ENCODE results near the gene RIMS4. TPM values are rescaled to one million over a fixed set of nuclear protein-coding genes. Genes with fewer than 3 reads are reported as not detected.

Gene RIMS4
- total and polyA plus RNA-seq, 10 of the 15 experiments (the other 5 are each of a cell fraction or from before 2014, with no cell fraction given): under 0.01 to 0.07 (median 0.05) TPM; not detected in 5

DNA sequence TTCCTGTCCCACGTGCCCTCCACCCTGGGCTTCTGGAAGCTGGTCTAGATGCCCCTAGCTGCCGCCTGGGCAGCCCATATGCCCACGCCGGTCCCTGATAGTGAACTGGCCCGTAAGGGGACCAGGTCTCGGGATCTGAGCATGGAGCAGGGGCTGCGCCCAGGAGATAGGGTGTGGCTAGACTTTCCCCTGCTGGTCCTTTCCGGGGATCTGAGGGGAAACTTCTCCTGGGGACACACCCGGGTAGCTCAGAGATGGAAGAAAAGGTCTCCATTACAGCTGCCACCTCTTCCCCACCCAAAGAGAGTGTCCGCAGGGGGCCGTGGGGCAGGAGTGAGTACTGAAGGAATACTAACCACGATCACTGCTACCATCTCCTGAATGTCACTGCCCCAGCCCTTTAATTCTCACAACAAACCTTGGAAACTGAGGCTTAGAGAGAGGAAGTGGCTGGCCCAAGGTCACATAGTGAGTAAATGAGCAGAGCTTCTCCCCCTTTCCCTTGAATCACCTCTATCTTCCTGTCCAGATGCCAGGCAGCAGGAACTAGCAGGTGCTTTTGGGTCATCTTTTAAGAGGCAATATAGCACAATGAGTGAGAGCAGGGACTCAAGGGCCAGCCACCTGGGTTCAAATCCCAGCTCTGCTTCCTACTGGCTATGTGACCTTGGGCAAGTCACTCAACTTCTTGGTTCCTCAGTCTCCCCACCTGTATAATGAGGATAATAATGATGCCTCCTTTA is 107.0 kb downstream of the RIMS4 start:
- H3K4me3 ChIP-seq: no peak overlapping the region
- POLR2A ChIA-PET: no interaction called here
- intact Hi-C loops (cut with micrococcal nuclease; ENCODE audit: unreplicated experiment) (no loop called here), in situ Hi-C loops (cut with MboI) (no loop called here)
- no peak overlapping the region for H3K4me2 ChIP-seq (ENCODE audit: control insufficient read depth, insufficient read depth)
- WGBS (ENCODE audit: insufficient coverage, insufficient replicate concordance, low lambda C conversion rate, missing lambda C conversion rate): 43% methylated on average over 12 of the region's 12 CpGs
- H3K36me3 ChIP-seq (ENCODE audit: control insufficient read depth in 2 of 2, insufficient read depth in 2 of 2, low read length in 1 of 2): no peaks in the 10 kb centered on the region
- no peak for FAIRE-seq
- no peaks in the 10 kb centered on the region for H3K9me3 ChIP-seq (replicated peaks; ENCODE audit: control insufficient read depth, insufficient read depth, low read length)
- no peak; the same call in 2 of the 3 replicates for ATAC-seq
- H3K79me2 ChIP-seq (ENCODE audit: control insufficient read depth, insufficient read depth, low read length): no peaks in the 10 kb centered on the region
- H4K20me1 ChIP-seq (ENCODE audit: control insufficient read depth, insufficient read depth): no peaks in the 10 kb centered on the region
- DNase-seq (ENCODE audit: low read depth, low spot score): no peak
- SMC1A ChIA-PET (ENCODE audit: uncharacterized antibody, unreplicated experiment): no interaction called here
- H3K9ac ChIP-seq (ENCODE audit: control insufficient read depth, insufficient read depth, low read length): no peak overlapping the region
- CTCF ChIA-PET: no interaction called here
- no peak for TF ChIP-seq SP1 (IDR thresholded peaks at IDR 0.05; ENCODE audit: low read depth, low read length)
- TF ChIP-seq, protein P1, sequence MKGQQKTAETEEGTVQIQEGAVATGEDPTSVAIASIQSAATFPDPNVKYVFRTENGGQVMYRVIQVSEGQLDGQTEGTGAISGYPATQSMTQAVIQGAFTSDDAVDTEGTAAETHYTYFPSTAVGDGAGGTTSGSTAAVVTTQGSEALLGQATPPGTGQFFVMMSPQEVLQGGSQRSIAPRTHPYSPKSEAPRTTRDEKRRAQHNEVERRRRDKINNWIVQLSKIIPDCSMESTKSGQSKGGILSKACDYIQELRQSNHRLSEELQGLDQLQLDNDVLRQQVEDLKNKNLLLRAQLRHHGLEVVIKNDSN (IDR thresholded peaks at IDR 0.05; ENCODE audit: borderline replicate concordance, extremely low read length, insufficient read depth, low read depth, low read length): peak; percentile 0
- peaks cover 4% of the 10 kb centered on the region for H3K4me1 ChIP-seq (ENCODE audit: control insufficient read depth, insufficient read depth, low read length)
- no peak overlapping the region for H2AFZ ChIP-seq (ENCODE audit: control insufficient read depth, low read depth, low read length)
- no TSS peak for BruUV-seq (replicated peaks)
- RAD21 ChIA-PET (ENCODE audit: unreplicated experiment): no interaction called here
- no peaks in the 10 kb centered on the region; a peak in 2 of 4 replicates for H3K27me3 ChIP-seq (replicated peaks in 1 of 2; ENCODE audit: control insufficient read depth in 2 of 2, insufficient read depth in 2 of 2, low read length in 1 of 2)
- no peak overlapping the region for H3K27ac ChIP-seq (ENCODE audit: control insufficient read depth, insufficient read depth)

- H3K27me3 ChIP-seq (replicated peaks in 1 of 2; ENCODE audit: control insufficient read depth in 2 of 2, insufficient read depth in 2 of 2, low read length in 1 of 2): no peaks in the 10 kb centered on the region; a peak in 2 of 4 replicates
- H3K4me1 ChIP-seq (ENCODE audit: control insufficient read depth, insufficient read depth, low read length): peaks cover 4% of the 10 kb centered on the region
- H3K36me3 ChIP-seq (ENCODE audit: control insufficient read depth in 2 of 2, insufficient read depth in 2 of 2, low read length in 1 of 2): no peaks in the 10 kb centered on the region
- H3K9me3 ChIP-seq (replicated peaks; ENCODE audit: control insufficient read depth, insufficient read depth, low read length): no peaks in the 10 kb centered on the region
- H3K4me3 ChIP-seq: no peak overlapping the region
- ChIA-PET CTCF (no interaction called here), RAD21 (ENCODE audit: unreplicated experiment) (no interaction called here), POLR2A (no interaction called here), SMC1A (ENCODE audit: uncharacterized antibody, unreplicated experiment) (no interaction called here)
- no TSS peak for BruUV-seq (replicated peaks)
- DNase-seq (ENCODE audit: low read depth, low spot score): no peak
- in situ Hi-C loops (cut with MboI) (no loop called here), intact Hi-C loops (cut with micrococcal nuclease; ENCODE audit: unreplicated experiment) (no loop called here)
- H3K9ac ChIP-seq (ENCODE audit: control insufficient read depth, insufficient read depth, low read length): no peak overlapping the region
- peak; percentile 88 for ATAC-seq
- 9% methylated on average over 9 of the region's 9 CpGs for WGBS (ENCODE audit: insufficient coverage, insufficient replicate concordance, low lambda C conversion rate, missing lambda C conversion rate)
- FAIRE-seq: no peak
- H4K20me1 ChIP-seq (ENCODE audit: control insufficient read depth, insufficient read depth): no peaks in the 10 kb centered on the region
- H2AFZ ChIP-seq (ENCODE audit: control insufficient read depth, low read depth, low read length): no peak overlapping the region
- no peak overlapping the region for H3K4me2 ChIP-seq (ENCODE audit: control insufficient read depth, insufficient read depth)
- H3K79me2 ChIP-seq (ENCODE audit: control insufficient read depth, insufficient read depth, low read length): no peaks in the 10 kb centered on the region
- no peak overlapping the region for H3K27ac ChIP-seq (ENCODE audit: control insufficient read depth, insufficient read depth)
- TF ChIP-seq YBX1 (IDR thresholded peaks at IDR 0.05) (no peak), POLR2A (IDR thresholded peaks at IDR 0.05; ENCODE audit: low read depth, low read length) (no peak), BHLHE40 (IDR thresholded peaks at IDR 0.05; ENCODE audit: borderline replicate concordance in 1 of 2, low read depth in 2 of 2, low read length in 1 of 2) (peak; percentile 29 to 39; a peak in 1 of 4 replicates), ASH2L (IDR thresholded peaks at IDR 0.05; ENCODE audit: borderline replicate concordance, low read depth) (no peak), NRF1 (conservative IDR thresholded peaks at IDR 0.05; ENCODE audit: low read depth, low read length) (no peak), ZNF207 (IDR thresholded peaks at IDR 0.05; ENCODE audit: borderline replicate concordance) (no peak), NR2C2 (IDR thresholded peaks at IDR 0.05; ENCODE audit: borderline replicate concordance, control insufficient read depth, insufficient read length, low read depth) (no peak), CHD2 (IDR thresholded peaks at IDR 0.05; ENCODE audit: borderline replicate concordance, low read depth, low read length) (no peak), USF2 (IDR thresholded peaks at IDR 0.05; ENCODE audit: borderline replicate concordance, low read depth, low read length) (peak; percentile 11; the same call in 1 of the 2 replicates)
- TF ChIP-seq, protein P2, sequence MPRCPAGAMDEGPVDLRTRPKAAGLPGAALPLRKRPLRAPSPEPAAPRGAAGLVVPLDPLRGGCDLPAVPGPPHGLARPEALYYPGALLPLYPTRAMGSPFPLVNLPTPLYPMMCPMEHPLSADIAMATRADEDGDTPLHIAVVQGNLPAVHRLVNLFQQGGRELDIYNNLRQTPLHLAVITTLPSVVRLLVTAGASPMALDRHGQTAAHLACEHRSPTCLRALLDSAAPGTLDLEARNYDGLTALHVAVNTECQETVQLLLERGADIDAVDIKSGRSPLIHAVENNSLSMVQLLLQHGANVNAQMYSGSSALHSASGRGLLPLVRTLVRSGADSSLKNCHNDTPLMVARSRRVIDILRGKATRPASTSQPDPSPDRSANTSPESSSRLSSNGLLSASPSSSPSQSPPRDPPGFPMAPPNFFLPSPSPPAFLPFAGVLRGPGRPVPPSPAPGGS (IDR thresholded peaks at IDR 0.05; ENCODE audit: borderline replicate concordance, insufficient read depth, low read depth, low read length, poor library complexity, severe bottlenecking): no peak
Measured at GRCh38 chr20:44702776-44703175, 107.6 kb downstream of the RIMS4 start.
